ENCODE measurements around the gene TSC22D2. TPM values are rescaled to one million over a fixed set of nuclear protein-coding genes. Genes with fewer than 3 reads are reported as not detected.

TSC22D2 gene
- total and polyA plus RNA-seq, 2 experiments from 2014 or later, result 22.6 to 25.6 TPM

GRCh38 chr3:150365132-150365604, 42.9 kb upstream of the TSC22D2 start:
- TF ChIP-seq CTCF (IDR thresholded peaks at IDR 0.05; ENCODE audit: low read depth, low read length), result no peak
- no peaks in the 10 kb centered on the region for H3K27me3 ChIP-seq
- H3K4me3 ChIP-seq, result no peak overlapping the region
- peak in 1 of 2 donors; percentile 55 for DNase-seq (ENCODE audit: low read depth in 1 of 2, low spot score in 1 of 2)
- no peaks in the 10 kb centered on the region for H3K9me3 ChIP-seq (ENCODE audit: low read depth)
- no peaks in the 10 kb centered on the region for H3K4me1 ChIP-seq (ENCODE audit: low read depth)
- H3K36me3 ChIP-seq, result no peaks in the 10 kb centered on the region
- no peak overlapping the region for H3K27ac ChIP-seq

GRCh38 chr3:150367757-150368156, 40.3 kb upstream of the TSC22D2 start:
- Histone ChIP-seq H3K27me3 (no peaks in the 10 kb centered on the region), H3K4me3 (no peak overlapping the region), H3K9me3 (ENCODE audit: low read depth) (no peaks in the 10 kb centered on the region), H3K4me1 (ENCODE audit: low read depth) (no peaks in the 10 kb centered on the region), H3K36me3 (no peaks in the 10 kb centered on the region), H3K27ac (no peak overlapping the region)
- no peak for DNase-seq (ENCODE audit: low read depth in 1 of 2, low spot score in 1 of 2)
- TF ChIP-seq CTCF (IDR thresholded peaks at IDR 0.05; ENCODE audit: low read depth, low read length), result no peak

GRCh38 chr3:150370122-150370602, 37.9 kb upstream of the TSC22D2 start:
- Histone ChIP-seq H3K36me3 (no peaks in the 10 kb centered on the region), H3K4me3 (no peak overlapping the region), H3K27ac (no peak overlapping the region), H3K9me3 (ENCODE audit: low read depth) (no peaks in the 10 kb centered on the region), H3K27me3 (no peaks in the 10 kb centered on the region), H3K4me1 (ENCODE audit: low read depth) (no peaks in the 10 kb centered on the region)
- DNase-seq (ENCODE audit: low read depth in 1 of 2, low spot score in 1 of 2), result peak; percentile 58 to 96
- TF ChIP-seq CTCF (IDR thresholded peaks at IDR 0.05; ENCODE audit: low read depth, low read length), result peak; percentile 26

- H3K36me3 ChIP-seq, result no peaks in the 10 kb centered on the region
- no peak overlapping the region for H3K4me3 ChIP-seq
- no peaks in the 10 kb centered on the region for H3K4me1 ChIP-seq (ENCODE audit: low read depth)
- no peaks in the 10 kb centered on the region for H3K9me3 ChIP-seq (ENCODE audit: low read depth)
- no peak for DNase-seq (ENCODE audit: low read depth in 1 of 2, low spot score in 1 of 2)
- H3K27ac ChIP-seq, result no peak overlapping the region
- no peaks in the 10 kb centered on the region for H3K27me3 ChIP-seq
- TF ChIP-seq CTCF (IDR thresholded peaks at IDR 0.05; ENCODE audit: low read depth, low read length), result no peak
These were observed 37.1 kb upstream of the TSC22D2 start for GRCh38 chr3:150370999-150371398.

- H3K27ac ChIP-seq, result peak overlapping the region; percentile 62
- no peaks in the 10 kb centered on the region for H3K27me3 ChIP-seq
- H3K4me1 ChIP-seq (ENCODE audit: low read depth), result no peaks in the 10 kb centered on the region
- no peaks in the 10 kb centered on the region for H3K36me3 ChIP-seq
- H3K4me3 ChIP-seq, result no peak overlapping the region
- no peak for TF ChIP-seq CTCF (IDR thresholded peaks at IDR 0.05; ENCODE audit: low read depth, low read length)
- peak; percentile 43 to 99 for DNase-seq (ENCODE audit: low read depth in 1 of 2, low spot score in 1 of 2)
- H3K9me3 ChIP-seq (ENCODE audit: low read depth), result no peaks in the 10 kb centered on the region
These were observed 36.3 kb upstream of the TSC22D2 start for GRCh38 chr3:150371741-150372254.
